ENCODE data around the gene KIF1B.

KIF1B gene, protein sequence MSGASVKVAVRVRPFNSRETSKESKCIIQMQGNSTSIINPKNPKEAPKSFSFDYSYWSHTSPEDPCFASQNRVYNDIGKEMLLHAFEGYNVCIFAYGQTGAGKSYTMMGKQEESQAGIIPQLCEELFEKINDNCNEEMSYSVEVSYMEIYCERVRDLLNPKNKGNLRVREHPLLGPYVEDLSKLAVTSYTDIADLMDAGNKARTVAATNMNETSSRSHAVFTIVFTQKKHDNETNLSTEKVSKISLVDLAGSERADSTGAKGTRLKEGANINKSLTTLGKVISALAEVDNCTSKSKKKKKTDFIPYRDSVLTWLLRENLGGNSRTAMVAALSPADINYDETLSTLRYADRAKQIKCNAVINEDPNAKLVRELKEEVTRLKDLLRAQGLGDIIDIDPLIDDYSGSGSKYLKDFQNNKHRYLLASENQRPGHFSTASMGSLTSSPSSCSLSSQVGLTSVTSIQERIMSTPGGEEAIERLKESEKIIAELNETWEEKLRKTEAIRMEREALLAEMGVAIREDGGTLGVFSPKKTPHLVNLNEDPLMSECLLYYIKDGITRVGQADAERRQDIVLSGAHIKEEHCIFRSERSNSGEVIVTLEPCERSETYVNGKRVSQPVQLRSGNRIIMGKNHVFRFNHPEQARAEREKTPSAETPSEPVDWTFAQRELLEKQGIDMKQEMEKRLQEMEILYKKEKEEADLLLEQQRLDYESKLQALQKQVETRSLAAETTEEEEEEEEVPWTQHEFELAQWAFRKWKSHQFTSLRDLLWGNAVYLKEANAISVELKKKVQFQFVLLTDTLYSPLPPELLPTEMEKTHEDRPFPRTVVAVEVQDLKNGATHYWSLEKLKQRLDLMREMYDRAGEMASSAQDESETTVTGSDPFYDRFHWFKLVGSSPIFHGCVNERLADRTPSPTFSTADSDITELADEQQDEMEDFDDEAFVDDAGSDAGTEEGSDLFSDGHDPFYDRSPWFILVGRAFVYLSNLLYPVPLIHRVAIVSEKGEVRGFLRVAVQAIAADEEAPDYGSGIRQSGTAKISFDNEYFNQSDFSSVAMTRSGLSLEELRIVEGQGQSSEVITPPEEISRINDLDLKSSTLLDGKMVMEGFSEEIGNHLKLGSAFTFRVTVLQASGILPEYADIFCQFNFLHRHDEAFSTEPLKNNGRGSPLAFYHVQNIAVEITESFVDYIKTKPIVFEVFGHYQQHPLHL (N-terminal part only)

GRCh38 chr1:10209905-10210810 lies at the start of gene KIF1B:
TSS of gene KIF1B (plus strand) at chr1:10210570. CDS start at chr1:10232329, 21,759 bp downstream.
- peak; percentile 95 for DNase-seq (ENCODE audit: low read depth)

GRCh38 chr1:10160907-10161490 lies 49.4 kb upstream of the KIF1B start:
- DNase-seq (ENCODE audit: low read depth) = no peak

DNA sequence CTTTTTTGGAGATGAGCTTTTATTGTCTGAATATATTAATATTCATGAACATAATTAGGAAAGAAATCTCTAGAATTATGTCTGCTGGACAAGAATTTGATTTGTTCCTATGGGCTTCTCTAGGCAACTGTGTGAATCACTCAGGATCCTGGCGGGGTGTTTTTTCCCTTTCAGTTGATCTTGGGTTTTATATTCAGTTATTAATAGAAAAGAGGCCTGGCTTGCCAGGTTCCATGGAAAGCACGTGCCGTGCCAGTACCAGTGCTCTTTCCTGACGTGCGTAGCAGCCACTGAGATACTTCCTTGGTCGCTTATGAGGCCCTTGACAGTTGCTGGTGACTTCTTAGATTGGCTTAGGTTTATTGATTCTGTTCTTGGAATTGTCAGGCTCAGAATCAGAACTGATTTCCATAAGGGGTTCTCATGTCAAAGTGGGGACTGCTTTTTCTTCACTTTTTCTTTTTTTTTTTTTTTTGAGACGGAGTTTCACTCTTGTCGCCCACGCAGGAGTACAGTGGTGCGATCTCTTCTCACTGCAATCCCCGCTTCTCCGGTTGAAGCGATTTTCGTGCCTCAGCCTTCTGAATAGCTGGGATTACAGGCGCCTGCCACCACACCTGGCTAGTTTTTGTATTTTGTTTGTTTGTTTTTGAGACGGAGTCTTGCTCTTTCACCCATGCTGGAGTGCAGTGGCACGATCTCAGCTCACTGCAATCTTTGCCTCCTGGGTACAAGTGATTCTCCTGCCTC lies 48.7 kb upstream of the KIF1B start:
- DNase-seq (ENCODE audit: low read depth) = no peak

- no peak for DNase-seq (ENCODE audit: low read depth)
Measured at GRCh38 chr1:10168912-10169514, 41.4 kb upstream of the KIF1B start.

DNA sequence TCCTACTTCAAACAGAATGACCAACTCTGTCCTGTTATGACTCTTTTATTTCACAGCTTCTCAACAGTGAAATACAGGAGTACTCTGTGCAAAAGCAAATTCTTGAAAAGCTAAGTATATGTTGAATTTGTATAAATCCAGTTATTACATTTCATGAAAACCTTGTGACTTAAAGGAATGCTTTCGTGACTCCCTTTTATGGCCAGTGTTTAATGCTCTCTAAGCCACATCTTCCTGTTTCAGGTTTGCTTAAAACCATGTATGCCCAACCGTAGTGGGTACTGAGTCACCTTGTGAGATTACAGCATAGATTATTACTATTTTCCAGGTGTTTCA lies 40.2 kb upstream of the KIF1B start:
- DNase-seq (ENCODE audit: low read depth) = no peak

DNA sequence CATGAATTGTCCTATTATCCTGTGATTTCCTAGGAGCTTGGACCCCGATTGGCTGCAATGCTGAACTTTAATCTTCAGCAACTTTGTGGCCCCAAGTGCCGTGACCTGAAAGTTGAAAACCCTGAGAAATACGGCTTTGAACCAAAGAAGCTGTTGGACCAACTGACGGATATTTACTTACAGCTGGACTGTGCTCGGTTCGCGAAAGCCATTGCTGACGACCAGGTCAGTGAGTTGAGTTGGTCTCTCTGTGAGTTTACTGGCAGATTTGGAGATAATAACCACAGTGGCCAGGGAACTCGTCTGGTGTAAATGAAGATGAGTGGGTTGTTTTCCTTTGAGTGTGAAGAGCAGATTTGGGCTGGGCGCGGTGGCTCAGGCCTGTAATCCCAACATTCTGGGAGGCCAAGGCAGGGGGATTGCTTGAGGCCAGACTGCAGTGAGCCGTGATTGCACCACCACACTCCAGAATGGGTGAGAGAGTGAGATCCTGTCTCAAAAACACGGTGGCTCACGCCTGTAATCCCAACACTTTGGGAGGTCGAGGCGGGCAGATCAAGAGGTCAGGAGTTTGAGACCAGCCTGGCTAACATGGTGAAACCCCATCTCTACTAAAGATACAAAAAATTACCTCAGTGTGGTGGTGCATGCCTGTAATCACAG lies 39.1 kb upstream of the KIF1B start:
- DNase-seq (ENCODE audit: low read depth) = no peak

DNA sequence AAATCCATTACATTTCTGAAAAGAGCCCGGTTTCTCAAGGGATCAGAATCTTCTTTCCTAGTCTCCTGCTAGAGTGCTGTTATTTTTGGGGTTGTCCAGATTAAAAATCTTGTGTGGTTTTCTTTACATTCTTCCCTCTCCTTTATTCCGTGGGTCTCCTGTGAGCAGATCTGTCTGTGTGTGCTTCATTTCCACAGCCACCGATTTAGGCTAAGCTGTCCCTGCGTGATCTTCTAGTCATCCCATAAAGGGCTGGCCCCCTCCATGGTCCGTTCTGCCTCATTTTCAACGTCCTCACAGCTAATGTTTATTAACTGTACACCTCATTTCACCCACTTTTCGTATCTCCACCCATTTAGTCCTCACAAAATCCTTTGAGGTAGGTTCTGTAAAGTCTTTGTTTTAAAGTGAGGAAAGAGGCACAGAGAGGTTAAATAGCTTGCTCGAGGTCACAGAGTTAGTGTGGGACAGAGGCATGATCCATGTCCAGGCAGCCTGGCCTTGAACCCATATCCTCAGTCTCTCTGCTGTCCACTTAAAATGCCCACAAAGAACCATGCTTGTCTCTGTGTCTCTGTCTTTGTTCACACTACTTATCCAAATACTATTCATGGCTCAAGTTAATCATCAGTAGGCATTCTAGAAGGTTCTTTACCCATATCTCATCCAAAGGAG lies 38.2 kb upstream of the KIF1B start:
- DNase-seq (ENCODE audit: low read depth) = no peak

DNA sequence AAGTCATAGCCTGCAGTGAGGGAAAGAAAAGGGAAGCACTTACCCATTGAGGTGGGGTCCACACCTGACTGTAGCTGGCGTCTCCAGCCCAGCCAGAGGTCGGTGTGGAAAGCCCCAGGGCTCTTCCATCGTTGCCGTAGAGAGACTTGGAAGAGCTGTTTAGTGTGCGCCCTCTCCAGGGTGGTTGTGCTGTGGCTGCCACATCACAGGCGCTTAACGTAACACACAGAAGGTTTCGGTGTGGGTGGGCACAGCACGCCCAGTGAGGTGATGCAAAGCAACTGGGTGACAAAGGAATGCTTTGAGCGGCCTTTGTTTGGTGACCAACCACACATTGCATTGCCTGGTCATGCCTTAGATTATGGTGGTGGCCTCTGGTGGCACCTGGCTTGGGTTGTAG lies 36.8 kb upstream of the KIF1B start:
- DNase-seq (ENCODE audit: low read depth) = no peak

DNA sequence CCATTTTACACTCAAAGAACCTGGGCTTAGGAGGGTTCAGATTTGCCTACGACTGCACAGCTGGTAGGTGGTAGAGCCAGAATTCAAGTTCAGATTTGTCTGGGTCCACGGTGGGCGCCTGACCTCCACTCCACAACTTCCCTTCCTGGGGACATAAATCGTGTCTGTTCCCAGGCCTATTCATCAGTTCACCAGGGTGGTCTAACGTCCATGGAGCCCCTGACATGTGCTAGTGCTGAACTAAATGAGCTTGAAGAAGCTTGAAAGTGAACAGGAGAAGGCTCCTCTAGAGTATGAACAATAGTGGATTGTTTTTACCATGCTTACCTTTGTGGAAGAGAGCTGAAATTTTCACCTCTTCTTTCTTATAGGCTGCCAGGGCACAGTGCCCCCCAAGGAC lies 32.5 kb upstream of the KIF1B start:
- DNase-seq (ENCODE audit: low read depth) = no peak

GRCh38 chr1:10178597-10179405 lies 31.6 kb upstream of the KIF1B start:
- no peak for DNase-seq (ENCODE audit: low read depth)

DNA sequence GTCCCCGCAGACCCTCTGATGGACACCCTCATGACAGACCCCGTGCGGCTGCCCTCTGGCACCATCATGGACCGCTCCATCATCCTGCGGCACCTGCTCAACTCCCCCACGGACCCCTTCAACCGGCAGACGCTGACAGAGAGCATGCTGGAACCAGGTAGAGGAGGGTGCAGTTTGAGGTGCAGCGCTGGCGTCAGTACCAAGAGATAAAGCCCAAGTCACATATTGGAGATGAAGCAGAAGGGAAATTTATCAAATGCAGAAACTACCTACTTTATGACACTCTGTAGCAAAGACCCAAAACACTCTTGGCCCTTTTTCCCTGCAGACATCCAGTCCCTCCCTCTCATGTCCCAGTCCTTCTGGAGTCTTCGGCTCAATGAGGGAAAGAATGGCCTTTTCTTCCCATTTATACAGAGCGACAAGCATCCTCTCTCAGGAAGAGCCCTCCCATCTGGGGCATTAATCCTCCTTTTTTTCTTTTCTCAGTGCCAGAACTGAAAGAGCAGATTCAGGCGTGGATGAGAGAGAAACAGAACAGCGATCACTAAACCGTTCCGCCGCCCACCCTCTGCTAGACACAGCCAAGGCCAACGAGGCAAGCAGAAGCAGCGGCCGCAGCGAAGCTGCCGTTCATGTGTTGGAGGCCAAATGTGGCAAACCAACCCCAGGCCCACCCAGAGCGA lies 30.8 kb upstream of the KIF1B start:
- no peak for DNase-seq (ENCODE audit: low read depth)

- no peak for DNase-seq (ENCODE audit: low read depth)
Measured at GRCh38 chr1:10181154-10181553, 29.2 kb upstream of the KIF1B start.

GRCh38 chr1:10185759-10186158 lies 24.6 kb upstream of the KIF1B start:
- no peak for DNase-seq (ENCODE audit: low read depth)

DNA sequence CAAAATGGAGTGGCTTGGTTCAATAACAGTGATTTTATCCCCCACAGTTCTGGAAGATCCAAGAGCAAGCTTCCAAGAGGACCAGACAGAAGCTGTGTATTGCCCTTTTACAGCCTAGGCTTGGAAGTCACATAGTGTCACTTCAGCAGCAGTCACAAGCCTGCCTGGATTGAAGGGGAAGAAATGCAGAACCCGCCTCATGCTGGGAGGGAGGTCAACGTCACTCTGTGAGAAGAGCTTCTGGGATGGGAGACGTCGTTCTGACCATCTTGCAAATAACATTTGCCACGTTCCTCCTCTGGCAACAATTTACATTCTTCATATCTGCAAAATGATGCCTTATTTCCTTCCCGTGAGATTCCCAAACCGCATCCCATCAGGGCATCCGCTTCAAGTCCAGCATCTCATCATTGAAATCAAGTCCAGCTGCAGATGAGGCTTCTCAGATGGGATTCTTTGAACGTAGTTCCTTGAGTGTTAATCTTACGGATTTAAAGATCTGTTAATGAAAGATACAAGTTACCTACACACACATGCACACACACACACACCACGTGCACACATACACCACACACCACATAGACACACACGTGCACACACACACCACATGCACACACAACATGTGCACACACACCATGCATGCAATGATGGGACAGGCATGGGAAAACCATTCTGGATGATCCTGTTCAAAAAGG lies 23.9 kb upstream of the KIF1B start:
- DNase-seq (ENCODE audit: low read depth) = no peak

GRCh38 chr1:10187026-10187334 lies 23.4 kb upstream of the KIF1B start:
- DNase-seq (ENCODE audit: low read depth) = no peak

DNA sequence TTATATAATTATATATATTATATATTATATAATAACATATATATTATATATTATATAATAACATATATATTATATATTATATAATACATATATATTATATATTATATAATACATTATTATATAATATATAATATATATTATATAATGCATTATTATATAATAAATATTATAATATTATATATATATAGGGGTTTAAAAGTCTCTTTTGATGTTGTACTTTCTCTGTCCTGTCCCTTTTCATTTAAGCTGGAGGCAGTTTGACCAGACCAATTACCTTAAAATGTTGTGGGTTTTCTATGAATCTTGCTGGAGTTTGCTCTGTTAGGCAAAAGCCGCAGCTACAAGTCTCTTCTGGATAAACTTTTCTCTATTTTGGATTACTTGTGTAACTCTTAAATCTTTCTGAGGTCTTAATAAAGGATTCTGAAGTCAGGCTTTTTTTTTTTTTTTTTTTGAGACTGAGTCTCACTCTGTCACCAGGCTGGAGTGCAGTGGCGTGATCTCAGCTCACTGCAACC lies 22.2 kb upstream of the KIF1B start:
- no peak for DNase-seq (ENCODE audit: low read depth)

GRCh38 chr1:10189659-10190058 lies 20.7 kb upstream of the KIF1B start:
- DNase-seq (ENCODE audit: low read depth) = no peak
